Prostate gland (tissue), 2 donors: ENCODE data around the gene QRICH2. TPM values are rescaled to one million over a fixed set of nuclear protein-coding genes. Genes with fewer than 3 reads are reported as not detected.

ENCODE experiments used
- DNase-seq: peaks from one replicate; pipeline ENCODE4 v3.0.0-alpha.2; 2019; ENCODE audit warnings: low spot score
- H3K27ac ChIP-seq, 2 donors: fragments of 200-600 bp; sonication (generic); 2 replicates each; pipeline ENCODE4 v1.5.1; 2017 to 2019
- H3K27me3 ChIP-seq: fragments of 200-600 bp; sonication (generic); replicated peaks from 2 replicates; pipeline ENCODE4 v1.5.1; 2019; ENCODE audit not compliant: insufficient read depth
- H3K36me3 ChIP-seq, 2 donors: fragments of 200-600 bp; sonication (generic); 1 replicate in 1 of 2; 2 replicates in 1 of 2; pipeline versions ENCODE4 v1.5.1 to v1.8.1; 2017 to 2019
- H3K4me1 ChIP-seq: fragments of 200-600 bp; sonication (generic); replicated peaks from 2 replicates; pipeline ENCODE4 v1.5.1; 2019
- H3K4me3 ChIP-seq, 2 donors: fragments of 200-600 bp; sonication (generic); 2 replicates each; pipeline ENCODE4 v1.5.1; 2017 to 2019
- H3K9me3 ChIP-seq: fragments of 200-600 bp; sonication (generic); 2 replicates; pipeline ENCODE4 v1.5.1; 2017
- CTCF ChIP-seq, 4 experiments: fragments of 200-600 bp in 2 of 4; fragments of 450-650 bp in 2 of 4; sonication (generic) in 2 of 4; IDR thresholded peaks; 1 replicate in 3 of 4; 2 replicates in 1 of 4; pipeline ENCODE4 v1.5.1; 2016 to 2019; ENCODE audit warnings: antibody characterized with exemption in 4 of 4, mild to moderate bottlenecking in 2 of 4, moderate library complexity in 2 of 4
- POLR2A ChIP-seq: fragments of 450-650 bp; IDR thresholded peaks from one replicate; pipeline ENCODE4 v1.6.1; 2016; ENCODE audit warnings: antibody characterized with exemption, mild to moderate bottlenecking
- POLR2AphosphoS5 ChIP-seq: sonication (generic); formaldehyde crosslinking; IDR thresholded peaks from one replicate; pipeline ENCODE4 v1.6.1; 2017; ENCODE audit warnings: antibody characterized with exemption
- WGBS: methylation state at CpG from one replicate; pipeline ENCODE4 v1.1.5; 2018; 5-methylcytosine and 5-hydroxymethylcytosine counted together
- intact Hi-C: fragments of 100-400 bp; cut with DNase I; formaldehyde crosslinking; loops from one replicate; pipeline ENCODE4 v1.14.2; 2022
- total RNA-seq, 2 donors: library from RNA; depleted of rRNA; stranded (reverse); fragments of >200 nt; gene quantifications; one replicate each; pipeline ENCODE4 v1.1.0, GENCODE V29; 2016

The QRICH2 gene
- total RNA-seq, 2 donors from 2014 or later = 3.1 to 9.8 TPM

DNA sequence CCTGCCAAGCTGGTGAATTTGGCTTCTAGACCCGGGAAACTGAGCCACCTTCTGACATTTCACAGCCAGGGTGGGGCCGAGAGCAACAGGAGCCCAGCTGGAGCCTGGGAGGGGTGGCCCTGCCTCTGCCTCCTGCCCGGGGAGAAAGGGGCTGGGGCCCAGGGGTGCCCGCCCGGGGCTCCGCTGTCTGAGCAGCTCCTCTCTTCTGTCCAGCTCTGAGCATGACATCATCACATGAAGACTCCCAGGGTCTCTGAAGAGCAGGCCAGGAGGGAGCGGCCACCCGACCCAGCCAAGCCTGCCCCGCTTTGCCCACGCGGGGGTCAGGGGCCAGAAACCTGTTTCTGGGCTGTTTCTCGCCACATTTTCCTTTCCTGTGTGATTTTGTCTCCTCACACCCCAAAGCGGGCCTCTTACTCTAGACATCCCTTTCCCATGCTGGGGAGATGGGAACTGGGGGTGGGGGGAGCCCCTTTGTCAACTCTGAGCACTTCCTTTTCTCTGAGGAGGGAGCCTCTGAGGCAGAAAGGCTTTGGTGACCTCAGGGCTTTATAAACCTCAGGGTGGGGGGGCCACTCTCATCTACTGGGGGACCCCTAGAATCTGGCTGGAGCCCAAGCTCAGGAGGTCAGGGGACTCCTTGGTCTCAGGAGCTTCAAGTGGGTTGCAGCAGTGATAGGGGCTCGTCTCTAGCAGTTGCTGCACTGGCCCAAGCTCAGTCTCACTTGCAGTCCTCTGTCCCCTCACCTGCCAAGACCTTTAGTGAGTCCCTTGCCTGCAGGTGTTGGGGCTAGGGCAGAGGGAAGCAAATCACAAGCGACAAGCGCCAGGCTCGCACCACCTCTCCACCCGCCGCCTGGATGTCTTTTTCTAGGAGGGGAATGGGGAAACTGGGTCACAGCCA lies 35.3 kb downstream of the QRICH2 start:
- 62% methylated on average over 18 of the region's 19 CpGs for WGBS
- TF ChIP-seq POLR2A (no peak), CTCF (IDR thresholded peaks at IDR 0.05) (no peak), POLR2AphosphoS5 (no peak)
- intact Hi-C loops = loop anchor here (10.0 kb wide), 1 partner anchor 258 kb away; no protein-coding TSS in a partner anchor
- H3K9me3 ChIP-seq = no peaks in the 10 kb centered on the region
- no peaks in the 10 kb centered on the region for H3K27me3 ChIP-seq
- peak overlapping the region; percentile 73 for H3K27ac ChIP-seq
- no peaks in the 10 kb centered on the region for H3K36me3 ChIP-seq
- peaks cover 23% of the 10 kb centered on the region for H3K4me1 ChIP-seq
- peak overlapping the region; percentile 24 to 36 for H3K4me3 ChIP-seq
- DNase-seq = no peak

GRCh38 chr17:76271669-76272540 lies 36.2 kb downstream of the QRICH2 start:
- intact Hi-C loops = loop anchor here (10.0 kb wide), 1 partner anchor 257 kb away; no protein-coding TSS in a partner anchor
- Histone ChIP-seq H3K4me3 (peak overlapping the region; percentile 24 to 36), H3K27me3 (no peaks in the 10 kb centered on the region), H3K4me1 (peaks cover 29% of the 10 kb centered on the region), H3K36me3 (no peaks in the 10 kb centered on the region), H3K27ac (peak overlapping the region; percentile 73), H3K9me3 (no peaks in the 10 kb centered on the region)
- peak; percentile 1 for TF ChIP-seq POLR2AphosphoS5
- TF ChIP-seq POLR2A = peak; percentile 48
- no peak for TF ChIP-seq CTCF (IDR thresholded peaks at IDR 0.05)
- 14% methylated on average over 38 of the region's 38 CpGs for WGBS
- DNase-seq = no peak

DNA sequence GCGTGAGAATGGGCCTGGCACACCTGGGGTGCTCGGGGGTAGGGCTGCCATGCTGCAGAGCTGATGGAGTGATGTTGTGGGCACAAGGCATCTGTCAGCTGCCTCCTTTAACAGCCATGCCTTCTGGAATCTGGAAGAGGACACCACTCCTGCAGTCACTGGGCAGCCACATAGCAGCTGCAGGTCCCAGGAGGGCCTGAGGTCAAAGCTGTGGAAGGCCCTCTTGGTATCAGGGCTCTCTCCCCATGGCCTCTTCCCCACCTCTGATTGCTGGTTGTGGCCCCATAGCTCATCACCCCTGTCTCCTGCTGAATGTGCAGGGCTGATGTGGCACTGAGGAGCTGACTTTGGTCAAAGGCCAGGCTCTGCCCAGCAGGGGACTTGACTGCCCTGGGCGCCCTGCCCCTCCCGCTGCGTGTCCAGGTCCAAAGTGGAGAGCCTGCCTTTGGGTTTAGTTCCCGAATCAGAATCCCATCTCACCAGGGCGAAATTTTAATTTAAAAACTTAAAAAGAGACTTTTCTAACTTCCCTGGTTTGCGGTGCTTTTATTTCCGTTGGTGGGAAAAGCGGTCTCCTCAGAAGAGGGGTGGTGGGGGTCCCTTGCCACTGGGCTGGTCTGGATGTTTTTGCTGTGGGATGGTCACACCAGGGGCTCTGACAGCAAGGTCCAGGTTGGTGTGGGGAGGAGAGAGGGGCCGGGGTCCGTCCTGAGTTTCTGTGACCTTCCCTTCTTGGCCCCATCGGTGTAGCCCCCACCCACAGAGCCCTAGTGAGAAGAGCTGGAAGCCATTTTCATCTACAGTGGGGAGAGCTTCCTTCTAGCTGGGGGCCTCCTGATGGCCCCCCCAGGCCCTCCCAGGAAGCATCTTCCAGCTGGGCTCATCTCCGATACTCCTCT lies 37.1 kb downstream of the QRICH2 start:
- Histone ChIP-seq H3K4me3 (peak overlapping the region in 1 of 2 donors; percentile 36), H3K4me1 (peaks cover 30% of the 10 kb centered on the region), H3K9me3 (no peaks in the 10 kb centered on the region), H3K27me3 (no peaks in the 10 kb centered on the region), H3K27ac (peak overlapping the region; percentile 73), H3K36me3 (no peaks in the 10 kb centered on the region)
- intact Hi-C loops = loop anchor here (10.0 kb wide), 1 partner anchor 256 kb away; no protein-coding TSS in a partner anchor
- TF ChIP-seq CTCF (IDR thresholded peaks at IDR 0.05) = no peak
- no peak for TF ChIP-seq POLR2A
- no peak for TF ChIP-seq POLR2AphosphoS5
- WGBS = 87% methylated on average over 14 of the region's 14 CpGs
- no peak for DNase-seq

DNA sequence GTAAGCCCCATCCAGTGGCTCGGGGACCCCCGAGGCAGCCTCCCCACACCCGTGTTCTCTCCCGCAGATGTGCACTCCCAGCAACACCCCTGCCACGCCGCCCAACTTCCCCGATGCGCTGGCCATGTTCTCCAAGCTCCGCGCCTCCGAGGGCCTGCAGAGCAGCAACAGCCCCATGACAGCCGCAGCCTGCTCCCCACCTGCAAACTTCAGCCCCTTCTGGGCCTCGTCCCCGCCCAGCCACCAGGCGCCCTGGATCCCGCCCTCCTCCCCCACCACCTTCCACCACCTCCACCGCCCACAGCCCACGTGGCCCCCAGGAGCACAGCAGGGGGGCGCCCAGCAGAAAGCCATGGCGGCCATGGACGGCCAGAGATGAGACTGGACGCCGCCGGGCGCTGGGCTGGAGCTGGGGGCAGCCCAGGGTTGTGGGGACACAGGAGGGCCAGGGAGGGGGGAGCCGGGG lies 37.9 kb downstream of the QRICH2 start:
- Histone ChIP-seq H3K4me1 (peaks cover 30% of the 10 kb centered on the region), H3K27me3 (no peaks in the 10 kb centered on the region), H3K27ac (no peak overlapping the region), H3K4me3 (no peak overlapping the region), H3K9me3 (no peaks in the 10 kb centered on the region), H3K36me3 (no peaks in the 10 kb centered on the region)
- no peak for DNase-seq
- intact Hi-C loops = loop anchor here (10.0 kb wide), 1 partner anchor 255 kb away; no protein-coding TSS in a partner anchor
- TF ChIP-seq CTCF (IDR thresholded peaks at IDR 0.05) (no peak), POLR2AphosphoS5 (no peak), POLR2A (no peak)
- WGBS = 80% methylated on average over 26 of the region's 26 CpGs
